GM12801 (cell line): ENCODE data around the gene MAGEB2.

Source experiments
- CTCF ChIP-seq: IDR thresholded peaks from one replicate; pipeline ENCODE4 v1.5.1; 2011; ENCODE audit warnings: control low read depth; ENCODE audit not compliant: insufficient read length; ENCODE audit errors: extremely low read depth

The MAGEB2 gene

GRCh38 chrX:30215357-30215843 is at the start of gene MAGEB2:
Gene MAGEB2 (plus strand): TSS chrX:30215563. CDS start chrX:30218581, 3,018 bp downstream.
- TF ChIP-seq CTCF, result no peak

- no peak for TF ChIP-seq CTCF
These were observed 44.5 kb upstream of the MAGEB2 start for GRCh38 chrX:30170900-30171299.

DNA sequence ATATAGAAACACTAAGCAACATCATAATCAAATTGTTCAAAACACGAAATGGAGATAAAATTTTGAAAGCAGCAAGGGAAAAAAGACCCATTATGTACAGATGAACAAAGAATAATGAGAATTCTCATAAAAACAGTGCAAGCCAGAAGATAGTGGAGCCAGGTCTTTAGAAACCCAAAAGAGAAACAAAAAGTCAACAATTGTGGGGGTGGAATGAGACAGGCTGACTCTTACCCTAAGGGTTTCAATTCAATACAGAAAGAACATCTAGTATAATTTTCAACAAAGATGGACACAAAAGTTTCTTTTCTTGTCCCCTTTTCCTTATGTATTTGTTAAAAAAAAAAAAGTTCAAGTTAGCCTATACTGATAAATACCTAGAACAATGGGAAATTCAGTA is 34.0 kb upstream of the MAGEB2 start:
- TF ChIP-seq CTCF, result no peak

DNA sequence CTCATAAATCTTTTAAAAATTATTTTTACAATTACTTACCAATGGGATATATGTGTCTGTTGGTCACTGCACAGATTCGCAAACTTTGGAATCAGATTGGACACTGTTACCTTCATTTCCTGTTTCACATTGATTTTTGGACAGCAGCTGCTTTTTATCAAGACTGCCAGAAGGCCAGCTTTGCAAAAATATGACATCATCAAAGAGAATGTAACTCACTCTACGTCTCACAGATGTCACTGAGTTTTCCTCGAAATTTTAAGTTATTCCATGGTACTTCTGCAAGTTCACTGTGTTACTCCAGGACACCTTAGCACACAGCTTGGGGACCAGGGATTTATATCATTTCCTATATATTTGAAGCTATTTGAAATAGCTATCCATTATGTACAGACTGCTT is 31.8 kb upstream of the MAGEB2 start:
- no peak for TF ChIP-seq CTCF

- TF ChIP-seq CTCF, result no peak
These were observed 24.9 kb upstream of the MAGEB2 start for GRCh38 chrX:30190426-30190825.

DNA sequence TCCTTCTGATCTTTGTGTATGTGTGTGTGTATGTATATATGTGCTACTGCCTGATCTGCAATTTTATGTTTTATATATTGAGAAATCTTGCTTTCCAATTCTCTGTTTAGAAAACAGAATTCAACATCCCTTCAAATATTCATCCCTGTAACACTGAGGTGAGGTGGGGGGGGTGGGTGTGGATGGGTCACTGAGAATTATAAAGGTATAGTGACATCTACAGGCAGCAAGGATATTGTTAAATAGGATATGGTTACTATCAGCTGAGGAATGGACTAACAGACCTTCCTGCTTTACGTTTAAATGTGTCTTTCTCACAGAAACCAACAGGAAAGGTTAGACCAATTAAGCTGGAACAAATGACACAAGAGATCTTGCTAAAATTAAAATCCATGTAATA is 19.0 kb upstream of the MAGEB2 start:
- no peak for TF ChIP-seq CTCF

DNA sequence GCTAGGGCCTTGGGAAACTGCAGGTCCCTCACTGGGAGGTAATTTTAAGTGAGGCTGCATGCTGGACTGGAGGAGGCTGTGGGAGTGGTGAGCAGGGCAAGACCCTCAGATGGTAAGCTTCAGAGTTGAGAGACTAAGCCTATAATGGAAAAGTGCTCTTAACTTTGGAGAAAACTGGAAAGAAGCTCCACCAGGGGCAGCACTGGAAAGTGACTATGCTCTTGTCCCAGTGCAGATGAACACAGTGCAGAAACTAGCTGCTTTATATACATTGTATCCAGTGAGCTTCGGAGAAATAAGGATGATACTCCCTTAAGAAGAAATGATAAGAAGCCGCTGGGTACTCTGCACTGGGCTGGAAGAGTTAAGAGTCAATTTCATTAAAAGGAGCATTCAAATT is 3.2 kb upstream of the MAGEB2 start:
- no peak for TF ChIP-seq CTCF

- TF ChIP-seq CTCF, result no peak
These were observed 2.1 kb downstream of the MAGEB2 start for GRCh38 chrX:30217465-30217864.
